Karpas-422 (cell line): Measurements from ENCODE around the gene RTN4. TPM values are rescaled to one million over a fixed set of nuclear protein-coding genes. Genes with fewer than 3 reads are reported as not detected.

Source experiments
- DNase-seq: peaks from one replicate; pipeline ENCODE4 v3.0.0-alpha.2; 2015
- H2AFZ ChIP-seq: fragments of 200-600 bp; sonication (generic); 2 replicates; pipeline ENCODE4 v1.6.1; 2014; ENCODE audit warnings: antibody characterized with exemption, low read length, mixed read lengths
- H3K27ac ChIP-seq: fragments of 200-600 bp; sonication (generic); 2 replicates; pipeline ENCODE4 v1.5.1; 2014; ENCODE audit warnings: mild to moderate bottlenecking, low read length, moderate library complexity
- H3K27me3 ChIP-seq: fragments of 200-600 bp; sonication (generic); 2 replicates; pipeline ENCODE4 v1.6.1; 2014; ENCODE audit warnings: low read length, mixed read lengths
- H3K36me3 ChIP-seq: fragments of 200-600 bp; sonication (generic); 2 replicates; pipeline ENCODE4 v1.6.1; 2014; ENCODE audit warnings: low read length, mixed read lengths; ENCODE audit not compliant: insufficient read depth
- H3K4me1 ChIP-seq: fragments of 200-600 bp; sonication (generic); 2 replicates; pipeline ENCODE4 v1.6.1; 2014; ENCODE audit warnings: mild to moderate bottlenecking, low read length, mixed read lengths
- H3K4me2 ChIP-seq: fragments of 200-600 bp; sonication (generic); 2 replicates; pipeline ENCODE4 v1.6.1; 2014; ENCODE audit warnings: low read length, low read depth, mild to moderate bottlenecking; ENCODE audit not compliant: poor library complexity, severe bottlenecking
- H3K4me3 ChIP-seq: fragments of 200-600 bp; sonication (generic); 2 replicates; pipeline ENCODE4 v1.5.1; 2014; ENCODE audit warnings: mild to moderate bottlenecking, antibody characterized with exemption, low read length, mixed read lengths
- H3K79me2 ChIP-seq: fragments of 200-600 bp; sonication (generic); 2 replicates; pipeline ENCODE4 v1.6.1; 2014; ENCODE audit warnings: mild to moderate bottlenecking, low read length, mixed read lengths
- H3K9ac ChIP-seq: fragments of 200-600 bp; sonication (generic); 2 replicates; pipeline ENCODE4 v1.6.0; 2014; ENCODE audit warnings: low read length
- H3K9me2 ChIP-seq: fragments of 200-600 bp; sonication (generic), shearing (Covaris generic); replicated peaks from 2 replicates; pipeline ENCODE4 v1.6.0; 2014; ENCODE audit warnings: mild to moderate bottlenecking, low read length, moderate library complexity; ENCODE audit not compliant: insufficient read depth
- H3K9me3 ChIP-seq: fragments of 300-700, 200-600 bp; sonication (generic); 2 replicates; pipeline ENCODE4 v1.6.1; 2014; ENCODE audit warnings: low read length, mixed read lengths
- H4K20me1 ChIP-seq: fragments of 200-600 bp; sonication (generic); 2 replicates; pipeline ENCODE4 v1.6.1; 2014; ENCODE audit warnings: mild to moderate bottlenecking, antibody characterized with exemption, low read length, low read depth; ENCODE audit not compliant: insufficient read depth
- total RNA-seq: library from RNA; depleted of rRNA; stranded (reverse); fragments of >200 nt; shearing (Covaris generic); gene quantifications from 2 replicates; pipeline ENCODE4 v1.2.3, GENCODE V29; 2014; ENCODE audit warnings: low replicate concordance

The RTN4 gene
- total RNA-seq, 1 experiment from 2014 or later, result 109 TPM

- Histone ChIP-seq H4K20me1 (no peaks in the 10 kb centered on the region; the same call in 1 of the 2 replicates), H3K9me2 (no peaks in the 10 kb centered on the region), H3K27me3 (no peaks in the 10 kb centered on the region), H2AFZ (no peak overlapping the region), H3K4me3 (no peak overlapping the region), H3K36me3 (peaks cover 7% of the 10 kb centered on the region), H3K4me2 (no peak overlapping the region), H3K79me2 (peaks cover 99% of the 10 kb centered on the region), H3K9me3 (0 out of 2 replicates have a peak, but pooled peaks cover 2% of the 10 kb centered on the region), H3K9ac (no peak overlapping the region), H3K27ac (peak overlapping the region; percentile 14; the same call in 1 of the 2 replicates), H3K4me1 (peaks cover 69% of the 10 kb centered on the region)
- DNase-seq, result no peak
Observed at GRCh38 chr2:55033921-55034320, 16.3 kb downstream of the RTN4 start.

GRCh38 chr2:55033076-55033742, 17.0 kb downstream of the RTN4 start:
- no peak for DNase-seq
- Histone ChIP-seq H4K20me1 (no peaks in the 10 kb centered on the region; the same call in 1 of the 2 replicates), H3K9ac (no peak overlapping the region), H3K4me2 (no peak overlapping the region), H3K36me3 (peaks cover under 1% of the 10 kb centered on the region; the same call in 1 of the 2 replicates), H3K79me2 (peaks cover 99% of the 10 kb centered on the region), H3K9me3 (no peaks in the 10 kb centered on the region), H3K4me3 (no peak overlapping the region), H3K27ac (peak overlapping the region; percentile 14), H3K27me3 (no peaks in the 10 kb centered on the region), H2AFZ (no peak overlapping the region), H3K4me1 (peaks cover 76% of the 10 kb centered on the region), H3K9me2 (no peaks in the 10 kb centered on the region)

GRCh38 chr2:55031505-55031904, 18.7 kb downstream of the RTN4 start:
- Histone ChIP-seq H3K27ac (peak overlapping the region; percentile 7; the same call in 1 of the 2 replicates), H2AFZ (no peak overlapping the region), H3K4me1 (peaks cover 83% of the 10 kb centered on the region), H3K4me2 (no peak overlapping the region), H3K79me2 (peaks cover 99% of the 10 kb centered on the region), H3K36me3 (no peaks in the 10 kb centered on the region), H3K9me2 (no peaks in the 10 kb centered on the region), H3K9ac (no peak overlapping the region), H3K9me3 (no peaks in the 10 kb centered on the region), H3K27me3 (no peaks in the 10 kb centered on the region), H3K4me3 (no peak overlapping the region), H4K20me1 (no peaks in the 10 kb centered on the region; the same call in 1 of the 2 replicates)
- no peak for DNase-seq

GRCh38 chr2:55030766-55031165, 19.5 kb downstream of the RTN4 start:
- no peaks in the 10 kb centered on the region; the same call in 1 of the 2 replicates for H4K20me1 ChIP-seq
- no peak overlapping the region for H3K9ac ChIP-seq
- no peak overlapping the region for H2AFZ ChIP-seq
- H3K4me2 ChIP-seq, result no peak overlapping the region
- H3K4me3 ChIP-seq, result no peak overlapping the region
- no peaks in the 10 kb centered on the region for H3K9me3 ChIP-seq
- no peak for DNase-seq
- peaks cover 86% of the 10 kb centered on the region for H3K4me1 ChIP-seq
- peaks cover 100% of the 10 kb centered on the region for H3K79me2 ChIP-seq
- H3K27ac ChIP-seq, result peak overlapping the region; percentile 14
- no peaks in the 10 kb centered on the region for H3K9me2 ChIP-seq
- no peaks in the 10 kb centered on the region for H3K36me3 ChIP-seq
- H3K27me3 ChIP-seq, result no peaks in the 10 kb centered on the region

- H3K79me2 ChIP-seq, result peaks cover 99% of the 10 kb centered on the region
- DNase-seq, result no peak
- H3K27ac ChIP-seq, result peak overlapping the region; percentile 87; the same call in 1 of the 2 replicates
- peak overlapping the region; percentile 71 for H3K4me2 ChIP-seq
- H3K27me3 ChIP-seq, result no peaks in the 10 kb centered on the region
- no peaks in the 10 kb centered on the region for H3K9me3 ChIP-seq
- H3K4me1 ChIP-seq, result peaks cover 87% of the 10 kb centered on the region
- H2AFZ ChIP-seq, result no peak overlapping the region
- no peaks in the 10 kb centered on the region for H3K9me2 ChIP-seq
- no peaks in the 10 kb centered on the region; the same call in 1 of the 2 replicates for H4K20me1 ChIP-seq
- H3K4me3 ChIP-seq, result no peak overlapping the region
- H3K36me3 ChIP-seq, result no peaks in the 10 kb centered on the region
- no peak overlapping the region for H3K9ac ChIP-seq
Observed at GRCh38 chr2:55029098-55029497, 21.2 kb downstream of the RTN4 start.

GRCh38 chr2:55027226-55027625, 23.0 kb downstream of the RTN4 start:
- peaks cover 89% of the 10 kb centered on the region for H3K4me1 ChIP-seq
- no peaks in the 10 kb centered on the region for H3K36me3 ChIP-seq
- DNase-seq, result no peak
- peaks cover 99% of the 10 kb centered on the region for H3K79me2 ChIP-seq
- peak overlapping the region; percentile 50; the same call in 1 of the 2 replicates for H3K4me3 ChIP-seq
- H3K4me2 ChIP-seq, result peak overlapping the region; percentile 71
- H3K27ac ChIP-seq, result peak overlapping the region; percentile 87
- H3K27me3 ChIP-seq, result no peaks in the 10 kb centered on the region
- peak overlapping the region; percentile 46 for H3K9ac ChIP-seq
- no peaks in the 10 kb centered on the region for H3K9me2 ChIP-seq
- no peaks in the 10 kb centered on the region; the same call in 1 of the 2 replicates for H4K20me1 ChIP-seq
- H2AFZ ChIP-seq, result no peak overlapping the region
- H3K9me3 ChIP-seq, result no peaks in the 10 kb centered on the region

- no peak for DNase-seq
- Histone ChIP-seq H4K20me1 (no peaks in the 10 kb centered on the region), H3K4me1 (peaks cover 89% of the 10 kb centered on the region), H2AFZ (no peak overlapping the region), H3K4me3 (peak overlapping the region; percentile 50), H3K9me3 (no peaks in the 10 kb centered on the region), H3K27me3 (no peaks in the 10 kb centered on the region), H3K79me2 (peaks cover 99% of the 10 kb centered on the region), H3K4me2 (peak overlapping the region; percentile 71), H3K9ac (peak overlapping the region; percentile 46), H3K9me2 (no peaks in the 10 kb centered on the region), H3K36me3 (no peaks in the 10 kb centered on the region), H3K27ac (peak overlapping the region; percentile 87)
Observed at GRCh38 chr2:55026202-55026601, 24.0 kb downstream of the RTN4 start.

- no peak overlapping the region for H2AFZ ChIP-seq
- peak overlapping the region; percentile 71 for H3K4me2 ChIP-seq
- peaks cover 98% of the 10 kb centered on the region for H3K79me2 ChIP-seq
- no peaks in the 10 kb centered on the region for H3K27me3 ChIP-seq
- no peaks in the 10 kb centered on the region for H3K9me3 ChIP-seq
- H3K9ac ChIP-seq, result peak overlapping the region; percentile 46
- H3K4me1 ChIP-seq, result peaks cover 86% of the 10 kb centered on the region
- no peaks in the 10 kb centered on the region for H3K9me2 ChIP-seq
- H3K36me3 ChIP-seq, result no peaks in the 10 kb centered on the region
- DNase-seq, result no peak
- H3K27ac ChIP-seq, result peak overlapping the region; percentile 87
- H4K20me1 ChIP-seq, result no peaks in the 10 kb centered on the region
- peak overlapping the region; percentile 50 for H3K4me3 ChIP-seq
Observed at GRCh38 chr2:55025627-55026026, 24.6 kb downstream of the RTN4 start.
